ENCODE measurements around the gene TRIM73. TPM values are rescaled to one million over a fixed set of nuclear protein-coding genes. Genes with fewer than 3 reads are reported as not detected.
"Not testable (repeated sequence)": the region's sequence is repeated elsewhere in the genome, so short reads cannot be mapped to it uniquely, and the experiment has no call there.

Gene TRIM73
- total RNA-seq, 1 donor from 2014 or later, result 0.73 TPM

- not testable (repeated sequence) for DNase-seq (ENCODE audit: low read depth, low spot score)
These were observed 20.0 kb downstream of the TRIM73 start for GRCh38 chr7:75415428-75415817.

- DNase-seq (ENCODE audit: low read depth, low spot score), result not testable (repeated sequence)
These were observed 20.5 kb downstream of the TRIM73 start for GRCh38 chr7:75415829-75416373.

- not testable (repeated sequence) for DNase-seq (ENCODE audit: low read depth, low spot score)
These were observed 21.4 kb downstream of the TRIM73 start for GRCh38 chr7:75416787-75417186.

GRCh38 chr7:75418292-75418858 lies 22.9 kb downstream of the TRIM73 start:
- DNase-seq (ENCODE audit: low read depth, low spot score), result not testable (repeated sequence)

GRCh38 chr7:75419210-75419609 lies 23.8 kb downstream of the TRIM73 start:
- not testable (repeated sequence) for DNase-seq (ENCODE audit: low read depth, low spot score)

GRCh38 chr7:75419693-75420092 lies 24.3 kb downstream of the TRIM73 start:
- not testable (repeated sequence) for DNase-seq (ENCODE audit: low read depth, low spot score)

GRCh38 chr7:75420152-75420551 lies 24.7 kb downstream of the TRIM73 start:
- DNase-seq (ENCODE audit: low read depth, low spot score), result not testable (repeated sequence)

- DNase-seq (ENCODE audit: low read depth, low spot score), result not testable (repeated sequence)
These were observed 26.6 kb downstream of the TRIM73 start for GRCh38 chr7:75421798-75422710.

- not testable (repeated sequence) for DNase-seq (ENCODE audit: low read depth, low spot score)
These were observed 28.1 kb downstream of the TRIM73 start for GRCh38 chr7:75423481-75423880.

- not testable (repeated sequence) for DNase-seq (ENCODE audit: low read depth, low spot score)
These were observed 43.6 kb downstream of the TRIM73 start for GRCh38 chr7:75439000-75439399.

- DNase-seq (ENCODE audit: low read depth, low spot score), result not testable (repeated sequence)
These were observed 46.7 kb downstream of the TRIM73 start for GRCh38 chr7:75442101-75442464.

GRCh38 chr7:75442465-75443111 lies 47.2 kb downstream of the TRIM73 start:
- DNase-seq (ENCODE audit: low read depth, low spot score), result not testable (repeated sequence)

GRCh38 chr7:75449946-75450345 lies 54.5 kb downstream of the TRIM73 start:
- DNase-seq (ENCODE audit: low read depth, low spot score), result not testable (repeated sequence)

GRCh38 chr7:75452494-75452955 lies 57.1 kb downstream of the TRIM73 start:
- not testable (repeated sequence) for DNase-seq (ENCODE audit: low read depth, low spot score)

Other genes starting within 250 kb of the TRIM73 start
- 5.1 and 7.9 TPM in 2 replicates for gene POM121C, start 90.7 kb downstream of the TRIM73 start, total RNA-seq
- gene SPDYE5, start 96.7 kb downstream of the TRIM73 start, total RNA-seq, result not detected in 2 replicates